Immature natural killer cell (primary cell): Measurements from ENCODE around the gene MEIOSIN. TPM values are rescaled to one million over a fixed set of nuclear protein-coding genes. Genes with fewer than 3 reads are reported as not detected.

Source experiments
- DNase-seq, 3 donors: peaks; one replicate each; pipeline ENCODE4 v3.0.0; 2022; ENCODE audit warnings: mixed read lengths in 1 of 3
- H3K27ac Mint-ChIP-seq, 6 donors: one replicate each; pipeline ENCODE4 v1.8.0; 2020; ENCODE audit warnings: mixed read lengths in 6 of 6, mild to moderate bottlenecking in 5 of 6, inconsistent platforms in 4 of 6, moderate library complexity in 3 of 6
- H3K27me3 Mint-ChIP-seq, 3 donors: one replicate each; pipeline ENCODE4 v1.8.0; 2020 to 2021; ENCODE audit warnings: low read depth in 3 of 3, mild to moderate bottlenecking in 3 of 3, mixed read lengths in 3 of 3, moderate library complexity in 3 of 3, inconsistent platforms in 1 of 3
- H3K36me3 Mint-ChIP-seq, 3 donors: one replicate each; pipeline ENCODE4 v1.8.0; 2020; ENCODE audit warnings: mixed read lengths in 3 of 3, inconsistent platforms in 2 of 3, mild to moderate bottlenecking in 2 of 3
- H3K4me1 Mint-ChIP-seq, 2 donors: one replicate each; pipeline ENCODE4 v1.8.0; 2020; ENCODE audit warnings: inconsistent platforms in 2 of 2, mild to moderate bottlenecking in 2 of 2, mixed read lengths in 2 of 2, moderate library complexity in 1 of 2
- H3K4me3 Mint-ChIP-seq, 5 donors: one replicate each; pipeline ENCODE4 v1.8.0; 2020; ENCODE audit warnings: mild to moderate bottlenecking in 5 of 5, mixed read lengths in 5 of 5, inconsistent platforms in 3 of 5, moderate library complexity in 3 of 5
- H3K9me3 Mint-ChIP-seq, 6 donors: one replicate each; pipeline ENCODE4 v1.8.0; 2020; ENCODE audit warnings: mild to moderate bottlenecking in 6 of 6, mixed read lengths in 6 of 6, inconsistent platforms in 4 of 6, moderate library complexity in 3 of 6
- polyA plus RNA-seq, 3 donors: library from polyadenylated mRNA; unstranded; fragments of 300-500 nt; fragmentation: Illumina TruSeq; gene quantifications; one replicate each; pipeline ENCODE4 v1.2.3, GENCODE V29; 2021

The MEIOSIN gene
- polyA plus RNA-seq, 3 donors from 2014 or later: not detected

GRCh38 chr19:45782820-45783785 is 49.9 kb downstream of the MEIOSIN start:
- H3K36me3 Mint-ChIP-seq: peaks cover 2 to 23% (median 5%) of the 10 kb centered on the region in 3 donors
- H3K27ac Mint-ChIP-seq: no peak overlapping the region
- DNase-seq: no peak
- no peak overlapping the region for H3K4me3 Mint-ChIP-seq
- H3K27me3 Mint-ChIP-seq: peaks cover 6 to 13% (median 8%) of the 10 kb centered on the region in 3 donors
- H3K4me1 Mint-ChIP-seq: peaks cover 17 to 21% of the 10 kb centered on the region in 2 donors
- H3K9me3 Mint-ChIP-seq: no peaks in the 10 kb centered on the region

GRCh38 chr19:45784096-45784495 is 50.9 kb downstream of the MEIOSIN start:
- no peak for DNase-seq
- H3K4me3 Mint-ChIP-seq: no peak overlapping the region
- peaks cover 11 to 30% (median 13%) of the 10 kb centered on the region in 3 donors for H3K36me3 Mint-ChIP-seq
- H3K9me3 Mint-ChIP-seq: no peaks in the 10 kb centered on the region
- peaks cover 8 to 14% of the 10 kb centered on the region in 2 donors for H3K4me1 Mint-ChIP-seq
- H3K27ac Mint-ChIP-seq: no peak overlapping the region
- H3K27me3 Mint-ChIP-seq: peaks cover 2 to 10% (median 6%) of the 10 kb centered on the region in 3 donors

- Mint-ChIP-seq H3K9me3 (no peaks in the 10 kb centered on the region), H3K36me3 (peaks cover 13 to 34% (median 16%) of the 10 kb centered on the region in 3 donors), H3K4me3 (no peak overlapping the region), H3K27ac (no peak overlapping the region), H3K4me1 (peaks cover 0 to 9% of the 10 kb centered on the region in 2 donors), H3K27me3 (peaks cover 2 to 5% (median 2%) of the 10 kb centered on the region in 3 donors)
- no peak for DNase-seq
These were observed 51.9 kb downstream of the MEIOSIN start for GRCh38 chr19:45785097-45785496.

- Mint-ChIP-seq H3K27me3 (peaks cover 2 to 6% (median 2%) of the 10 kb centered on the region in 3 donors), H3K27ac (no peak overlapping the region), H3K4me1 (peaks cover 5 to 13% of the 10 kb centered on the region in 2 donors), H3K9me3 (no peaks in the 10 kb centered on the region), H3K36me3 (peaks cover 13 to 37% (median 16%) of the 10 kb centered on the region in 3 donors), H3K4me3 (no peak overlapping the region)
- DNase-seq: no peak
These were observed 52.7 kb downstream of the MEIOSIN start for GRCh38 chr19:45785781-45786532.

- DNase-seq: no peak
- Mint-ChIP-seq H3K4me1 (peaks cover 11 to 18% of the 10 kb centered on the region in 2 donors), H3K4me3 (no peak overlapping the region), H3K27me3 (peaks cover 2 to 12% (median 5%) of the 10 kb centered on the region in 3 donors), H3K27ac (no peak overlapping the region), H3K9me3 (no peaks in the 10 kb centered on the region), H3K36me3 (peaks cover 13 to 38% (median 16%) of the 10 kb centered on the region in 3 donors)
These were observed 53.3 kb downstream of the MEIOSIN start for GRCh38 chr19:45786533-45786894.

GRCh38 chr19:45789035-45789786 is 56.0 kb downstream of the MEIOSIN start:
- peaks cover 19 to 25% (median 25%) of the 10 kb centered on the region in 3 donors for H3K27me3 Mint-ChIP-seq
- no peaks in the 10 kb centered on the region for H3K9me3 Mint-ChIP-seq
- DNase-seq: no peak
- peaks cover 13 to 38% (median 21%) of the 10 kb centered on the region in 3 donors for H3K36me3 Mint-ChIP-seq
- peaks cover 32 to 36% of the 10 kb centered on the region in 2 donors for H3K4me1 Mint-ChIP-seq
- H3K4me3 Mint-ChIP-seq: no peak overlapping the region
- no peak overlapping the region for H3K27ac Mint-ChIP-seq

- Mint-ChIP-seq H3K27me3 (peaks cover 19 to 27% (median 25%) of the 10 kb centered on the region in 3 donors), H3K9me3 (no peaks in the 10 kb centered on the region), H3K4me1 (peaks cover 36 to 39% of the 10 kb centered on the region in 2 donors), H3K27ac (peak overlapping the region; percentile 30 to 64 (median 46)), H3K36me3 (peaks cover 13 to 38% (median 21%) of the 10 kb centered on the region in 3 donors), H3K4me3 (peak overlapping the region; percentile 83 to 92 (median 89))
- DNase-seq: peak; percentile 39 to 57 (median 46)
These were observed 57.7 kb downstream of the MEIOSIN start for GRCh38 chr19:45790942-45791341.

GRCh38 chr19:45791744-45792469 is 58.7 kb downstream of the MEIOSIN start:
- no peak for DNase-seq
- Mint-ChIP-seq H3K9me3 (no peaks in the 10 kb centered on the region), H3K27me3 (peaks cover 19 to 27% (median 25%) of the 10 kb centered on the region in 3 donors)

GRCh38 chr19:45792470-45793177 is 59.4 kb downstream of the MEIOSIN start, which contains the start of gene DMWD:
DMWD (minus strand) TSS chr19:45792845; CDS start chr19:45792756, 89 bp downstream.
- H3K27ac Mint-ChIP-seq: peak within 1 kb of the TSS; percentile 86 to 97 (median 92)
- peak within 1 kb of the TSS; percentile 86 to 92 (median 89) for H3K4me3 Mint-ChIP-seq
- H3K36me3 Mint-ChIP-seq: peaks cover 13 to 23% (median 21%) of the 10 kb centered on the region in 3 donors
- peaks cover 18 to 27% (median 25%) of the 10 kb centered on the region in 3 donors for H3K27me3 Mint-ChIP-seq
- peak; percentile 99 to 100 (median 99) for DNase-seq
- no peaks in the 10 kb centered on the region for H3K9me3 Mint-ChIP-seq
- peaks cover 36 to 39% of the 10 kb centered on the region in 2 donors for H3K4me1 Mint-ChIP-seq

More at GRCh38 chr19:45791744-45792469, 58.7 kb downstream of the MEIOSIN start:
- Mint-ChIP-seq H3K4me3 (peak overlapping the region; percentile 83 to 92 (median 89)), H3K36me3 (peaks cover 13 to 30% (median 21%) of the 10 kb centered on the region in 3 donors), H3K4me1 (peaks cover 36 to 39% of the 10 kb centered on the region in 2 donors), H3K27ac (peak overlapping the region; percentile 78 to 93 (median 86))

GRCh38 chr19:45793178-45793564 is 59.9 kb downstream of the MEIOSIN start:
- peak overlapping the region; percentile 82 to 87 (median 84) for H3K4me3 Mint-ChIP-seq
- H3K27me3 Mint-ChIP-seq: peaks cover 17 to 27% (median 24%) of the 10 kb centered on the region in 3 donors
- DNase-seq: no peak
- peak overlapping the region; percentile 86 to 97 (median 92) for H3K27ac Mint-ChIP-seq
- peaks cover 11 to 18% (median 18%) of the 10 kb centered on the region in 3 donors for H3K36me3 Mint-ChIP-seq
- H3K4me1 Mint-ChIP-seq: peaks cover 36 to 39% of the 10 kb centered on the region in 2 donors
- H3K9me3 Mint-ChIP-seq: no peaks in the 10 kb centered on the region

- DNase-seq: no peak
- Mint-ChIP-seq H3K27me3 (peaks cover 17 to 27% (median 23%) of the 10 kb centered on the region in 3 donors), H3K9me3 (no peaks in the 10 kb centered on the region), H3K4me1 (peaks cover 35 to 40% of the 10 kb centered on the region in 2 donors), H3K4me3 (peak overlapping the region in 3 of 5 donors; percentile 35 to 42 (median 39)), H3K27ac (peak overlapping the region; percentile 22 to 92 (median 71)), H3K36me3 (peaks cover 5 to 11% (median 11%) of the 10 kb centered on the region in 3 donors)
These were observed 60.6 kb downstream of the MEIOSIN start for GRCh38 chr19:45793876-45794275.

- no peak for DNase-seq
- peaks cover 31 to 42% of the 10 kb centered on the region in 2 donors for H3K4me1 Mint-ChIP-seq
- H3K27ac Mint-ChIP-seq: peak overlapping the region in 3 of 6 donors; percentile 2 to 80 (median 62)
- H3K9me3 Mint-ChIP-seq: no peaks in the 10 kb centered on the region
- H3K27me3 Mint-ChIP-seq: peaks cover 17 to 29% (median 23%) of the 10 kb centered on the region in 3 donors
- peak overlapping the region in 4 of 5 donors; percentile 3 to 67 (median 16) for H3K4me3 Mint-ChIP-seq
- peaks cover 0 to 5% (median 4%) of the 10 kb centered on the region in 3 donors for H3K36me3 Mint-ChIP-seq
These were observed 61.4 kb downstream of the MEIOSIN start for GRCh38 chr19:45794627-45795026.
